HG03095 (cell line): ENCODE data around the gene ZBTB44.
"Not testable (repeated sequence)": the region's sequence is repeated elsewhere in the genome, so short reads cannot be mapped to it uniquely, and the experiment has no call there.

Experiments
- ATAC-seq: cut with Tn5 transposase; IDR thresholded peaks from one replicate; pipeline ENCODE4 v1.9.1; 2021; ENCODE audit warnings: moderate library complexity; ENCODE audit not compliant: unreplicated experiment

Gene ZBTB44

GRCh38 chr11:130314750-130315285 is at the start of gene ZBTB44:
ZBTB44 (minus strand) TSS chr11:130314917; CDS start chr11:130261873, 53,044 bp downstream.
- peak; percentile 49 for ATAC-seq

- ATAC-seq, result no peak
These were observed 44.7 kb upstream of the ZBTB44 start for GRCh38 chr11:130359419-130359818.

DNA sequence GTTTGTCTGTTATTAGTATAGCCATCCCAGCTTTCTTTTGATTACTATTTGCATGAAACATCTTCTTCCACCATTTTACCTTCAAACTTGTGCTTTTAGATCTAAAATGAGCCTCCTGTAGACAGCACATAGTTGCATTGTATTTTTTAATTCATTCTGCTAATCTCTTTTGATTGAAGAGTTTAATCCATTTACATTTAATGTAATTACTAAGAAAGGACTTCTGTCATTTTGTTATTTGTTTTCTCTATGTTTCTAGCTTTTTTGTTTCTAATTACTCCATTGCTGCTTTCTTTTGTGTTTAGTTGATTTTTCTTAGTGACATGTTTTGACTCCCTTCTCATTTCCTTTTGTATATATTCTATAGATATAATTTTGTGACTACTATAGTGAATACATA is 43.7 kb upstream of the ZBTB44 start:
- ATAC-seq, result no peak

DNA sequence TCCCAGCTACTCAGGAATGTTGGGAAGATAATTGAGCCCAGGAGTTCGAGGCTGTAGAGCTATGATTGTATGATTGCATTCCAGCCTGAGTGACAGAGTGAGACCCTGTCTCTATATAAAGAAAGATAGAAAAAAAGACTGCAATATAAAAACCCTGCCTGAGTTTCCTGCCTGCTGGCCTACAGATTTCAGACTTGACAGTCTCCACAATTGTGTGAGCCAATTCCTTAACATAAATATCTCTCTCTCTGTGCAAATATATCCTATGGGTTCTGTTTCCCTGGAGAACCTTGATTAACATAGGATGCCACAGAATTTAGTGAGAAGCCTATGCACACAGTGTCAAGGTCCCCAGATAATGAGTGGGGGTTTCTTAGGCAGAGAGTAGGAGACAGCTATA is 32.5 kb upstream of the ZBTB44 start:
- ATAC-seq, result no peak

GRCh38 chr11:130344841-130345240 is 30.1 kb upstream of the ZBTB44 start:
- no peak for ATAC-seq

DNA sequence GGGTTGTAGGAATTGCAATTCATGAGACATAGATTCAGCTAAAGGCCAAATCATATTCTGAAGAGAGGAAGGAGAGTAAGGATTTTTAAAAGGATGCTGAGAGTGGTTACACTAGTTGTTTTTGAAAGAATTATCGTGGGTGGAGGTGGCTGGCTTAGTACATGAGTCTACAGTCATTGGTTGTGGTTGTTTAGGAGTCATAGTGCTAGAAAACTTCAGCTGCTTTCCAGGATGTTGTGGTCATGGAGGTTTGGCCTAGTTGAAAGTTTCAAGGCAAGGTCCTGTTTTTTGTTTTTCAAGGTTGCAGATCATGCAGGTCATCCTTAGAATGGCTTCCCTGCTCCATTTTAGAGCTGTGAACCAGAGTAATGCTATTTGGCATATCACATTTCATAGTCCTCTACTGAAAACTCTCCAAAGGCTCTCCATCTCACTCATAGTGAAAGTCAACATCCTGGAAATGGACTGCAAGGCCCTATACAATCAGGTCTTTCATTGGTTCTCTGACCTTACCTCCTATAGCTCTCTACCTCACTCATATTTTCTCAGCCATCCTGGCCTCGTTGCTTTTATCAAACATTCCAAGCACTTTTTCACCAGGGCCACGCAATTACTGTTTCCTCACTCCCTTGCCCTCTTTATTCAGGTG is 26.1 kb upstream of the ZBTB44 start:
- ATAC-seq, result no peak

- no peak for ATAC-seq
These were observed 23.9 kb upstream of the ZBTB44 start for GRCh38 chr11:130338667-130339066.

- ATAC-seq, result no peak
These were observed 22.8 kb upstream of the ZBTB44 start for GRCh38 chr11:130337281-130338089.

DNA sequence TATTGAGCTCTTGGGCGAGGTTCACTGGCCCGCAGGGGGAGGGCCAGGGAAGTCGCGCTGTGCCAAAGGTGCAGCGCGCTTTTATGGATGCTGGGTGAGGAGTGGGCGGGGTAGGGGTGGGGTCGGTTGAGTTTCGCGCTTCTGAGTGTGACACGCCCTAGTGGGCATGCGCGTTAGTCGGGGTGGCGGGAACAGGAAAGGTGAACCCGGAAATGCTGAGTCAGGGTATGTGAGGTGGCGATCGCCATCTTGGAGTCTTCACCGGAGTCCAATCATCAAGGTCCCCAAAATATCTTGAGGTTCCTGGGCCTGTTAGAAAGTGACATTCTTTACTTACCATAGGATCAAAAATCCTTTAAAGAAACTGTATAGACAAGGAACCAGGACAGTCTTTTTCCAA is 16.7 kb upstream of the ZBTB44 start:
- not testable (repeated sequence) for ATAC-seq

GRCh38 chr11:130330101-130330684 is 15.5 kb upstream of the ZBTB44 start:
- no peak for ATAC-seq

DNA sequence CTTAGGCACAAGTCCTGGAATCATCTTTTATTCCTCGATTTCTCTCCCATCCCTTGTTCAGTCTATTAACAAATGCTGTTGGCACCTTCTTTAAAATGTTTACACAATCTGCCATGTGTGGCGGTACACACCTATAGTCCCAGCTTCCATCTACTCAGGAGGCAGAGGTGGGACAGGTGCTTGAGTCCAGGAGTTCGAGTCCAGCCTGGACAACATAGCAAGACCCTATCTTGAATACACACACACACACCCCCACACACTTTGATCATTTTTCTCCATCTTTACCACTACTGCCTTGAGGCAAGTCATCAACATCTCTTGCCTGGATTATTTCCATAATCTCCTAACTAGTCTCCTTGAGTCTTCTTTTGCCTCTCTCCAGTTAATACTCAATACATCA is 13.7 kb upstream of the ZBTB44 start:
- no peak for ATAC-seq

DNA sequence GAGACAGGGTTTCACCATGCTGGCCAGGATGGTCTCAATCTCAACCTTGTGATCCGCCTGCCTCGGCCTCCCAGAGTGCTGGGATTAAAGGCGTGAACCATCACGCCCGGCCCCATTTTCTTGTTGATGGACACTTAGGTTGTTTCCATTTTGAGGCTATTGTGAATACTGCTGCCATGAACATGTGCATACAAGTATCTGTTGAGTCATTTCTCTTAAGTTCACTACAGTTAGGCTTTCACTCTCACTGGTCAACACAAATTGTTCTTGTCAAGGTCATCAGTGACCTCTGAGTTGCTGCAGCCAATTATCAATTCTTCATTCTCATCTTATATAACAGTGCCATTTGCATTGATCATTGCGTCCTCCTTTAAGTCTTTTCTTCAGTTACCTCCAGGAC is 13.0 kb upstream of the ZBTB44 start:
- no peak for ATAC-seq

- ATAC-seq, result no peak
These were observed 11.0 kb upstream of the ZBTB44 start for GRCh38 chr11:130325691-130326090.

GRCh38 chr11:130323452-130324450 is 9.0 kb upstream of the ZBTB44 start:
- ATAC-seq, result no peak

- no peak for ATAC-seq
These were observed 7.4 kb upstream of the ZBTB44 start for GRCh38 chr11:130322126-130322525.

GRCh38 chr11:130318031-130318673 is 3.4 kb upstream of the ZBTB44 start:
- no peak for ATAC-seq

- peak; percentile 41 for ATAC-seq
These were observed 745 bp upstream of the ZBTB44 start for GRCh38 chr11:130315354-130315970.

- ATAC-seq, result peak; percentile 49
These were observed 450 bp downstream of the ZBTB44 start for GRCh38 chr11:130314184-130314749.
